Glutamatergic neuron (in vitro differentiated cells): ENCODE measurements around the gene CARD14. TPM values are rescaled to one million over a fixed set of nuclear protein-coding genes. Genes with fewer than 3 reads are reported as not detected.

Experiments
- DNase-seq: peaks from one replicate; pipeline ENCODE4 v3.0.0; 2022
- H3K27ac Mint-ChIP-seq: one replicate; pipeline ENCODE4 v1.8.0; 2020; ENCODE audit warnings: mild to moderate bottlenecking, mixed read lengths, inconsistent platforms; ENCODE audit not compliant: unreplicated experiment
- H3K27me3 Mint-ChIP-seq: one replicate; pipeline ENCODE4 v1.8.0; 2020; ENCODE audit warnings: mild to moderate bottlenecking, moderate library complexity, mixed read lengths, inconsistent platforms; ENCODE audit not compliant: unreplicated experiment
- H3K36me3 Mint-ChIP-seq: one replicate; pipeline ENCODE4 v1.8.0; 2020; ENCODE audit warnings: mild to moderate bottlenecking, mixed read lengths, inconsistent platforms; ENCODE audit not compliant: unreplicated experiment
- H3K4me1 Mint-ChIP-seq: one replicate; pipeline ENCODE4 v1.8.0; 2020; ENCODE audit warnings: mild to moderate bottlenecking, low read depth, mixed read lengths, inconsistent platforms; ENCODE audit not compliant: unreplicated experiment
- H3K4me3 Mint-ChIP-seq: one replicate; pipeline ENCODE4 v1.8.0; 2020; ENCODE audit warnings: mild to moderate bottlenecking, mixed read lengths, inconsistent platforms; ENCODE audit not compliant: unreplicated experiment
- H3K9me3 Mint-ChIP-seq: one replicate; pipeline ENCODE4 v1.8.0; 2020; ENCODE audit warnings: mild to moderate bottlenecking, moderate library complexity, mixed read lengths, inconsistent platforms; ENCODE audit not compliant: unreplicated experiment
- CTCF ChIP-seq: fragments of 200-600 bp; sonication (generic); IDR thresholded peaks from one replicate; pipeline ENCODE4 v1.5.0; 2021; ENCODE audit not compliant: partially characterized antibody, unreplicated experiment
- total RNA-seq: library from RNA; stranded (reverse); fragmentation: NEBNext Ultra II Directional; extraction: Animal tissue kit (Norgen Biotek cat#: 25700); gene quantifications from one replicate; pipeline ENCODE4 v1.2.1, GENCODE V29; 2021; ENCODE audit not compliant: unreplicated experiment

CARD14 gene
- total RNA-seq, 1 donor from 2014 or later: 1.1 TPM

GRCh38 chr17:80210348-80211108 is 40.7 kb downstream of the CARD14 start:
- Mint-ChIP-seq H3K9me3 (peaks cover 2% of the 10 kb centered on the region), H3K36me3 (no peaks in the 10 kb centered on the region), H3K4me3 (no peak overlapping the region), H3K4me1 (no peaks in the 10 kb centered on the region), H3K27ac (no peak overlapping the region), H3K27me3 (no peaks in the 10 kb centered on the region)
- no peak for TF ChIP-seq CTCF
- DNase-seq: no peak

GRCh38 chr17:80212109-80212508 is 42.3 kb downstream of the CARD14 start:
- H3K9me3 Mint-ChIP-seq: no peaks in the 10 kb centered on the region
- H3K36me3 Mint-ChIP-seq: peaks cover 5% of the 10 kb centered on the region
- H3K27me3 Mint-ChIP-seq: peaks cover 4% of the 10 kb centered on the region
- TF ChIP-seq CTCF: no peak
- H3K4me1 Mint-ChIP-seq: no peaks in the 10 kb centered on the region
- no peak overlapping the region for H3K4me3 Mint-ChIP-seq
- no peak for DNase-seq
- H3K27ac Mint-ChIP-seq: no peak overlapping the region

- Mint-ChIP-seq H3K4me3 (no peak overlapping the region), H3K36me3 (peaks cover 5% of the 10 kb centered on the region), H3K27ac (no peak overlapping the region), H3K4me1 (no peaks in the 10 kb centered on the region), H3K9me3 (no peaks in the 10 kb centered on the region), H3K27me3 (peaks cover 7% of the 10 kb centered on the region)
- no peak for TF ChIP-seq CTCF
- DNase-seq: no peak
Observed at GRCh38 chr17:80212511-80212910, 42.7 kb downstream of the CARD14 start.

- H3K9me3 Mint-ChIP-seq: no peaks in the 10 kb centered on the region
- no peak overlapping the region for H3K27ac Mint-ChIP-seq
- no peak for DNase-seq
- H3K36me3 Mint-ChIP-seq: peaks cover 5% of the 10 kb centered on the region
- H3K4me3 Mint-ChIP-seq: no peak overlapping the region
- H3K27me3 Mint-ChIP-seq: peaks cover 7% of the 10 kb centered on the region
- no peak for TF ChIP-seq CTCF
- no peaks in the 10 kb centered on the region for H3K4me1 Mint-ChIP-seq
Observed at GRCh38 chr17:80212962-80213642, 43.3 kb downstream of the CARD14 start.

GRCh38 chr17:80213643-80213975 is 43.8 kb downstream of the CARD14 start:
- no peak overlapping the region for H3K4me3 Mint-ChIP-seq
- H3K27me3 Mint-ChIP-seq: peaks cover 7% of the 10 kb centered on the region
- TF ChIP-seq CTCF: no peak
- no peaks in the 10 kb centered on the region for H3K4me1 Mint-ChIP-seq
- H3K27ac Mint-ChIP-seq: no peak overlapping the region
- H3K36me3 Mint-ChIP-seq: peaks cover 5% of the 10 kb centered on the region
- DNase-seq: no peak
- H3K9me3 Mint-ChIP-seq: no peaks in the 10 kb centered on the region
